AML-193 (cell line): Measurements from ENCODE around the gene ZNF423.
A peak's percentile ranks its signal among the peaks of the same experiment; 100 is the strongest.

Source experiments
- DNase-seq, 2 experiments: peaks; one replicate each; lab custom pipeline; 2025; lab: John Stamatoyannopoulos, UW

ZNF423 gene

DNA sequence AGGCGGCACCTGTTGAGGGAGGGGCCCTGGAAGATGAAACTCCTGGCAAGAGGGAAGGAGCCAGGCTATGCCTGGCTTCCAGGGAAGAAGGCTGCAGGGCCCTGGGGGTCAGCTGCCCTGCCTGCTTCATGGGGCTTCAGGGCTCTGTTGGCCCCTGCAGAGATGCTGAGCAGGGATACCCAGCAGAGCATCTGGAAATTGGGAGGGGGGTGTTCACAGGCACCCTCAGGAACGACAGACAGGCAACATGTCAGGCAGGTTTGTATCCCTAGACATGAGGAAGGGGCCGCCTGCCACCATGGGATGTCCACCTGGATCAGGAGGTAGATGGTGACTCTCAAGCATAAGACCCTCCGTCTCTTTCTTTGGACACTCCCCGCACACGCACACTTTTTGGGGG is 13.8 kb upstream of the ZNF423 start:
- no peak for DNase-seq

DNA sequence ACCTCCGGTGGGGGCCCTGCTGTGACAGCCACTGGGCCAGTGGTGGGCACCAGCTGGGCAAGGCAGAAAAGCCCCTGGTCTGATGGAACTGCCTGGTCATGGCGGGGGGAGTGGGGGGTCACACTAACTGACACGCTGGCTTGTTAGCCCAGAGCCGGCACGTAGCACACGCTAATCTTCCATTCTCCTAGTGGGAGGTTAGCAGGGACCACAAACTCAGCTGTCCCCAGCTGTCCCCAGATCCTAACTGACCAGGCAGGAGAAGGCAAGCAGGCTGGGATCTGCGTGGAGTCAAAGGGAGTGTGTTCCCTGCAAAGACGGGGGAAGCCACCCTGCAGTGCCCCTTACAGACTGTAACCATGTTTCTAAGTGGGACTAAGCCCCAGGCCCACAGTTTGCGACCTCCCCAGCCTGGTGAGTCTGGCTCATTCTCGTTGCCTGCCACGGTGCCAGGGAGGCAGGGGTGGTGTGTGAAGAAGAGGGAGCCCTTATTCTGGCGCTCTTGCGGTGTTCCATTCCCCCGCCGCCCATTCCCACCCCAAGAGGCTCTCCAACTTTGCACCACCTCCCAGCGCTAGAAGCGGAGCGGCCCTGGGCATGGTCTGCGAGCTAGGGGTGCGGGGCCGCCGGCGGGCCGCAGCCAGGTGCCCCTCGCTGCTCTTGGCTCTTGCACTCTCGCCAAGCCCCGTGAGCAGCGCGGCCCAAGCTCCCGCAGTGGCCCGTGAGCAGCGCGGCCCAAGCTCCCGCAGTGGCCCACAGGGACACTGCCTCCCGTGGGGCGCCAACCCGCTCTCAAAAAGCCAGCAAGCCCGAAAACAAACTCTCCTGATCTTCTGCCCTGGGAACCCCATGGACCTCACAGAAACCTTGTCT is 12.1 kb upstream of the ZNF423 start:
- no peak for DNase-seq

DNA sequence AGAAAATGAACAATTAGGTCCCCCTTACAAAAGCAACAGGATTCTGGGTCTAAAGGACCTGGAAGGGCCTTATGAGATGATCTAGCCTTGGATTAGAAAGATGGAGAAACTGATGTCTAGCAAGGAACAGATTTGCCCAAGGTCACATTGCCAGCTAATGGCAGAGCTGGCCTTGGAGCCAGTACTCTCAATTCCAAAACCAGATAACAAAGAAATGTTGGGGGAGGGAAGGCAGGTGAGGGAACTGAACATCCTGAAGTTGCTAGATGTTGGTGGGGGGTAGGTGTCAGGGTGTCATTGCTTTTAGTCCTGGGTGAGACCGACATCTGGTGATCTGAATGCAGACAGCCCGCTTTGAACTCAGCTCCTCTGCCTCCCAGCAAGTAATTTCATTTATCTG is 11.3 kb upstream of the ZNF423 start:
- DNase-seq, result no peak

DNA sequence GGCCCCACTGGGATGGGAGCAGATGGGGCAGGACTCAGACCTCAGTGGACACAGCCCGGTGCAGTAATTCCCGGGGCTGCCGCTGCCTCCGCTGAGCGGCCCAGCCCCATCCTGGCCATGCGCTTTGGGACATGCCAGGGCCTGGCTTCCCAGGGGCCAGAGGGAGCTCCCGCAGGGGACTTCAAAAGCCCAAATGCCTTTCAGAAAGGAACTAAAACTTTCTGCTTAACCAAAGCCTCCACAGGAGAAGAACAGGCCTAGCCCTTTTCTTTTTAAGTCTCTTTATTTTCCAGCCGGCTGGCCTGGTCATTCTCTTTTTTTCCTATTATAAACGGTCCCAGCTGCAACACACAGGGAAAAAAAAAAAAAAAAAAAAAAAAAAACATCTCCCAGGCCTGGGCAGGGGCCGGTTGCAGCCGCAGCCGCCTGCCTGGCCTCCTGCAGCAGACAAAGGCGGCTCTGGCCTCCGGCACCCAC is 10.7 kb upstream of the ZNF423 start:
- no peak for DNase-seq

DNA sequence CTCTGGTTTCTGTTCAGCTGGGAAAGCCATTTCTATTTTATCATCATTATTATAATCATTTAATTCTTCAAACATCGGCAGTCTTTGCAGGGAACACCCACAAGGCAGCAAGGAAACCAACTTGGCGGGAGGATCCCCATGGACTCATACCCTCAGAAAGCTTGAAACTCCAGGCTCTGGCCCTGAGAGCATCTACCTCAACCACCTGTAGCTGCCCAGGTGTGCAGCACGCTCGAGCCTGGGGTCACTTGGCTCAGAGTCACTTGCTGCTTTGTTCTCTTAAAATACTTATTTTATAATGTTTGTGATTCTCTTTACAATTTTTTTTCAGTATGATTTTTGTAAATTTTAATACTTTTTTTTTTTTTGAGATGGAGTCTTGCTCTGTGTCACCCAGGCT is 6.8 kb upstream of the ZNF423 start:
- no peak for DNase-seq

DNA sequence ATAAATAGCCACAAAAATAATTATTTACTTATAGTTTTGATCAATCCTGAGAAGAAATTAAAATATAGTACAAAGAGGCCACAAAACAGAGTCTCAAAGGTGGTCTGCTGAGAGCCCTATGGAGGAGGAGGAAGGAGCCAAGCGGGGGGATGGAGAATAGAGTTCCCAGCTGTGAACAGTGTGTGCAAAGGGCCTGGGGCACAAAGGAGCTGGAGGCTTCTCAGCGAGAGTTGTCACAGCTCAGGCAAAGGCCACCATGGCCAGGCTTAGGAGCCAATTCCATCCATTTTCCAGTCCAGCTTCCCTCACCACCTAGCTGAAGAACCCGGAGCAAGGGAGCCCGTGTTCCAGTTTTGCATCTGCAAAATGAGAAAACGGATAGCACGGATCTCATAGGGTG is 5.4 kb upstream of the ZNF423 start:
- DNase-seq, result no peak

DNA sequence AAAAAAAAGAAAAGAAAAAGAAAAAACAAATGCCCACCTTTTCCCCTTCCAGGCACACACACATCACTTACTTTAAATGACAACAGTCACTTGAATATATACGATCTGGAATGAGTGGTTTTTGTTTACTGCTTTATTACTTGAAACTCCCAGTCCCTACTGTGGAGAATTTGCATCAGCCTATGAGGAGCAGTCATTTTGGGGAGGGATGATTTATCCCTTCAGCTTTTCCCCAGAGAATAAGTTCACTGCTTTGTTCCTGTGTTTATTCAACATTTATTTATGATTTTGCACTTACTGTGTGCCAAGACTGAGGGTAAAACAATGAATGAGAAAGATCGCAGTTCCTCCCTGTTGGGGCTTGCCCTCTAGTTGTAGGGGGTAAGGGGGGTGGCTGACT is 4.7 kb upstream of the ZNF423 start:
- no peak for DNase-seq

- DNase-seq, result no peak
These were observed 3.4 kb upstream of the ZNF423 start for GRCh38 chr16:49859125-49859811.

GRCh38 chr16:49858200-49859124 is 2.5 kb upstream of the ZNF423 start:
- no peak for DNase-seq

DNA sequence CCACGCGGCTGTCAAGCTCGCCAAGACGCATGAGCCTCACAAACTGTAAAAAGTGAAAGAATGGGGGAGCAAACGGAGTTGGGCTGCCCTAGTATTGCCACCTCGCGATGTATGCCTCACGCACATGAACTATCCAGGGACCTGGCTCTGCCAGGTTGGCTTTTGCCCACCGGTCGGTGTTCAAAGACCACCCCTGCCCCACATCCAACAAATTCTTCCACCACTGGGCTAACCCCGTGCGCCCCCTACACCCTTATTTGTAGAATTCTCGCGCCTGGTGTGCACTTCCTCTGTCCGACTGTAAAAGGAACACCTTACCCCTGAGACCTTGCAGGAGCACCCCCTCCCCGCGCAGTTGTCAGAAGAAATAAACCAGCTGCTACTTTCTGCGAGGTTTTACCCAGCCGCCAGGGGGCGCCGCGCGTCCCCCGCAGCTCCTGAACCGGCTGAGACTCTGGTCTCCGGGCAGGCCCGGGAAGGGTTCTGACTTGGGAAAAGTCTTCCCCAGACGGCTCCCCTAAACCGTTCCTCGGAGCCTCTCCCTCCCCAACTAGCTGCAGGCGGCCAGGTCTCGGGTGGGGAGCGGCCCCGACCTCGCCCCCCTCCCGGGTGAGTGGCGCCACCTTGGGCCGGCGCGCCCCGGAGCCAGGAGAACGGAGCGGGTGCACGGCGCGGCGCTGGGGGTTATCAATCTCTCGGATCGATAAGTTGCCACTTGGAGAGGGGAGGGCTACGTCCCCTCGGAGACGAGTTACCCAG is 1.7 kb upstream of the ZNF423 start:
- peak; percentile 7 to 32 for DNase-seq

DNA sequence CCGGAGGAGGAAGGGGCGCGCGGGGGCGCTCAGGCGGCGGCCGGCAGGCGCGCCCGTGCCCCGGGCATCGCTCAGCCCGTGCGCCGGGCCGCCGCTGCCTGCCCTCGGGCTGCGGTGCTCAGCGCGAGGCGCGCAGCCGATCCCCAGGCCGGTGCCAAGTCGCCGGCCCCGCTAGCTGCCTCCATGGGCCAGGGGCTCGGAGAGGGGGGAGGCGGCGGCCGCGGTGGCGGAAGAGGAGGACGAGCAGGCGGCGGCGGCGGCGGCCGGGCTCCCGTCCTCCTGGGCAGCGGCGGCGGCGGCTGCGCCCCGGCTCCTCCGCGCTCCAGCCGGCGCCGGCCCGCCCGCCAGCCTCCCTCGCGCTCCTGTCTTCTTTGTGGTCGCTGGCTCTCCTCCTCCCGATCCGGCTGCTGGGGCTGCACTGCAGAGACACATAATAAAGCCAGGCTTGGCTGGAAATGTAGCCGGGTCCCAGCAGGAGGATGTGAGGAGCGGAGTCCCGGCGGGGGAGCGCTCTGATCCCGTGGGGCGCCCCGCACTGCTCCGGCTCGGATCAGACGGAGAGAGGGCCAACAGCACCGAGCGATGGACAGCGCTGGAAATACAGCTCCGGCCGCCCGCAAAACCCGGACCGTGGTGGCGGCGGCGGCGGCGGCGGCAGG is 889 bp upstream of the ZNF423 start:
- no peak for DNase-seq

- peak; percentile 5 to 16 for DNase-seq
These were observed 561 bp downstream of the ZNF423 start for GRCh38 chr16:49855280-49855821.

DNA sequence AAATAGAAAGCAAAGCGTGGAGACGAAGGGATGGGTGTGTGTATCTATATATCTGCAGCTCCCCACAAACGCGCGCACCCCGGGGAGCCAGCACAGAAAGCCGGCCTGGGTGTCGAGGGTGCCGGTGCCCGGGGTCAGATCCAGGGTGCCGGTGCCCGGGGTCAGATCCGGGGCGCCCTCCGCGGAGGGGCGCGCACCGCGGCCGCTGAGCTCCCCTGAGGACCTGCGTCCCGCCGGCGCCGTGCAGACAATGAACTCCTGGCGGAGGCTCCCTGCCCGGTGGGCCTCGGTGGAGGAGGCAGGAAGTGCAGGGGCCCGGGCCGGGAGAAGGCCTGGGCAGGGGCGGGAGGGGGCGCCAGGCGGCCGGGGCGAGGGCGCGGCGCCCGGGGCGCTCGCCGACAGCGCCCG is 1.1 kb downstream of the ZNF423 start:
- DNase-seq, result no peak

- no peak for DNase-seq
These were observed 1.6 kb downstream of the ZNF423 start for GRCh38 chr16:49854188-49854795.

DNA sequence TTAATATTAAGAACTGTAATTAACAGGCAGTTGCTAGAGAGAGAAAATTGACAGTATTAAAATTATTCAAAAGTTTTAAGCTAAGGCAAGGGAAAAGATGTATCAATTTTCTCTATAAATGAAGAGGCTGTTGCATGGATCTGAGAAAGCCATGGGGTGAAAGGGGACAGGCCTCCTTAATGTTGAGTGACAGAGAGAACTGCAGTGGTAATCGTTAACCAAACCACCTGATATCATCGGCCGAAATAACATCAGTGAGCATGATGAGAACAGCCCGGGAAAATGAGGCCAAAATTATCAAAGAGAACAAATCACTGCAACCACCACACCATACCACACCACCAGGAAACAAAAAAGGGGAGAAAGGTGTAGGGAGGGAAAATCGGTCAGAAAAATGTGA is 3.6 kb downstream of the ZNF423 start:
- DNase-seq, result no peak

DNA sequence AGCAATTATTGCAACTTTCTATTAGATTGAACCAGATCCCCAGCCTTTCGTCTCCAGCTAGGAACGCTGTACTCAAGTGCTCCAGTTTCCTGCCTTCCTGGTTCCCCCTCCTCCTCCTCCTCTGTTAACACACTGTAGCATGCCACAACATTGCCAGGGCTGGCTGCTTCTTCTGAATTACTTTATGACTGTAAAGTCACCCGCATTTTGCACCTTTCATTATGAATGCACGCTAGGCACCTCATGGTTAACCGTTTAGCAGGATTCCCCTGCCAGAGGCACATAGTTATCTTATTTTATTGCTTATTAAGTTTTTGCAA is 4.5 kb downstream of the ZNF423 start:
- no peak for DNase-seq

DNA sequence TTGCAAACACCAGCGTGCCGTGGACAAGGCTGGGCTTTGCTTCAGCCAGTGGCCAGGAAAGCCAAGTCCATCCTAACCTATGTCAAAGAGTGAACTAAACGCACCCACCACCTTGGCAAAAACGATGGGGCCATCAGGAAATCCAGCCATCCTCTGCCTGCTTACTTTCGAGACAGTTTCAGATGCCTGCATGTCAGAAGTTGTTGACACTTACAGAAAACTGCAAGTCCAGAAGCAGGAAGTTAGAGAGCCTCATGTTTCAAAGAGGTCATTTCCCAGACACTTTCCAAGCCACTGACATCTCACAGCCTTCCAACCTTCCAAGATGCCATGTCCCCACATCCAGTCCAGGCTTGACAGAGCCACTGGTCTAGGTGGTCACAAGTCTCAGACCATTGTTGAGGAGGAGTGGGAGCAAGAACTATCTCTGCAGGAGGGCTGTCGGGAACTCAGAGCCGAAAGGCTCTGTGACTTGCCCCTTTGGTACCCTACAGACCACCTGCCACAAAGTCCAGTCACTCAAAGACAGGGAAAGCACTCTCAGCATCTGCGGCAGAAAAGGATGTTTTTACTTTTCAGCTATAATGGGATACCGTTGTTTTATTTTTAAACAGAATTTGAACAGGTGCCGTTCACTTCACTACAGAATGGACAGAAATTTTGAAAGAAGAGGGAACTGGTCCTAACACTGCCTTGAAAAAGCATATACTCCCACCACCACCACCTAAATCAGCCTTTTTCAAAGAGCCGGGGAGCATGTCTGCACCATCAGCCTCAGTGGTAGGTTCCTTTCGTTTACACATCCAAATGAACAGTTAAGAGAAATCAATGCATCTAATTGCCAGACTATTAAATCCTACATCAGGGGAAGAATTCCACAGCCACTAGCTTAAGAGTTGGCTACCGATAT is 5.1 kb downstream of the ZNF423 start:
- no peak for DNase-seq

DNA sequence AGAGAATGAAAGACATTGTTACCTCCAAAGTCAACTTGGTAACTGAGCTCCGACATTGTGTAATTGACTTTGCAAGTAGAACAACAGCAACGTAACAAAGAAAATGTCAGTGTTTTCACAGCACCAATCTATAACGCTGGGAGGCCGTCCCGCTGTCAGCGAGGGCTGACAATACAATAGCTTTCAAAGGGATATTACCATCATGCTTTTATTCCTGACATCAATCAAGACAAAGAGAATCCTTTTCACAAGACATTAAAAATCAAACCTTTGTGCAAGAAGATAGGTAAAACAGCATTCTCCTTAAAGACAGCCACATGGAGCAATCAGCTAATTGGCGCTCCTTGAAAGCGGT is 6.2 kb downstream of the ZNF423 start:
- no peak for DNase-seq

- no peak for DNase-seq
These were observed 6.7 kb downstream of the ZNF423 start for GRCh38 chr16:49849037-49849753.
